NCI-H446 (cell line): ENCODE results near the gene THRB.

Experiments used
- DNase-seq, 2 experiments: peaks; one replicate each; lab custom pipeline; 2025; lab: John Stamatoyannopoulos, UW

Gene THRB

GRCh38 chr3:24494618-24495325 lies at the start of gene THRB:
THRB (minus strand) TSS chr3:24494850.
- DNase-seq: peak in 1 of 2 experiments; percentile 20

GRCh38 chr3:24541935-24542334 lies 47.3 kb upstream of the THRB start:
- DNase-seq: no peak

- DNase-seq: no peak
Measured at GRCh38 chr3:24540821-24541220, 46.2 kb upstream of the THRB start.

- no peak for DNase-seq
Measured at GRCh38 chr3:24539699-24540098, 45.0 kb upstream of the THRB start.

- peak in 1 of 2 experiments; percentile 9 for DNase-seq
Measured at GRCh38 chr3:24538891-24539290, 44.2 kb upstream of the THRB start.

- no peak for DNase-seq
Measured at GRCh38 chr3:24533561-24534193, 39.0 kb upstream of the THRB start.

- DNase-seq: no peak
Measured at GRCh38 chr3:24530471-24530870, 35.8 kb upstream of the THRB start.

- DNase-seq: no peak
Measured at GRCh38 chr3:24529210-24529609, 34.6 kb upstream of the THRB start.

- peak in 1 of 2 experiments; percentile 2 for DNase-seq
Measured at GRCh38 chr3:24526640-24527212, 32.1 kb upstream of the THRB start.

GRCh38 chr3:24525557-24525956 lies 30.9 kb upstream of the THRB start:
- no peak for DNase-seq

- no peak for DNase-seq
Measured at GRCh38 chr3:24525022-24525421, 30.4 kb upstream of the THRB start.

- no peak for DNase-seq
Measured at GRCh38 chr3:24523988-24524727, 29.5 kb upstream of the THRB start.

GRCh38 chr3:24523215-24523614 lies 28.6 kb upstream of the THRB start:
- DNase-seq: no peak

GRCh38 chr3:24522146-24522579 lies 27.5 kb upstream of the THRB start:
- DNase-seq: no peak

GRCh38 chr3:24521420-24522145 lies 26.9 kb upstream of the THRB start:
- DNase-seq: peak in 1 of 2 experiments; percentile 33

GRCh38 chr3:24520976-24521419 lies 26.3 kb upstream of the THRB start:
- no peak for DNase-seq

GRCh38 chr3:24520101-24520495 lies 25.4 kb upstream of the THRB start:
- no peak for DNase-seq

GRCh38 chr3:24519368-24520100 lies 24.9 kb upstream of the THRB start:
- no peak for DNase-seq

- no peak for DNase-seq
Measured at GRCh38 chr3:24518990-24519367, 24.3 kb upstream of the THRB start.

GRCh38 chr3:24514119-24514518 lies 19.5 kb upstream of the THRB start:
- DNase-seq: no peak

GRCh38 chr3:24513463-24513862 lies 18.8 kb upstream of the THRB start:
- DNase-seq: no peak
